Retinal pigment epithelial cell (primary cell): ENCODE results near the gene ARHGAP23.
"Not testable (repeated sequence)": the region's sequence is repeated elsewhere in the genome, so short reads cannot be mapped to it uniquely, and the experiment has no call there.

Experiments
- DNase-seq: peaks from one replicate; pipeline ENCODE4 v3.0.0-alpha.2; 2010; ENCODE audit warnings: low read depth
- H3K4me3 ChIP-seq: 2 replicates; pipeline ENCODE4 v1.5.1; 2011; ENCODE audit warnings: mild to moderate bottlenecking, low read length, control low read depth, moderate library complexity
- TF ChIP-seq, protein P1 (sequence below): conservative IDR thresholded peaks from 2 replicates; pipeline ENCODE4 v1.5.1; 2011; ENCODE audit warnings: low read depth, low read length, control low read depth, inconsistent platforms

Gene ARHGAP23

DNA sequence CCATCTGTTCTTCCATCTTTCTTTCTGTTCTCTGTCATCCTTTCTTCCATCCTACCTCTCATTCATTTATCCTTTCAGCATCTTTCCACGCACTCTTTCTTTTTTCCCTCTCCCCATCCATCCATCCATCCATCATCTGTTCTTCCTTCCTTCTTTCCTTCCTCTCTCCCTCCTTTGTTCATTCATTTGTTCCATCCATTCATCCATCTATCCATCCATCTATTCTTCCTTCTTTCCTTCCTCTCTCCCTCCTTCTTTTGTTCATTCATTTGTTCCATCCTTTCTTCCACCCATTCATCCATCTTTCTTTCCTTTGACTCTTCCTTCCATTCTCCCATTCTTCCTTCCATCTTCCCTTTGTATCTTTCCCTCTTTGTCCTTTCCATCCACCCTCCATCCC is 39.2 kb downstream of the ARHGAP23 start:
- TF ChIP-seq, protein P1, sequence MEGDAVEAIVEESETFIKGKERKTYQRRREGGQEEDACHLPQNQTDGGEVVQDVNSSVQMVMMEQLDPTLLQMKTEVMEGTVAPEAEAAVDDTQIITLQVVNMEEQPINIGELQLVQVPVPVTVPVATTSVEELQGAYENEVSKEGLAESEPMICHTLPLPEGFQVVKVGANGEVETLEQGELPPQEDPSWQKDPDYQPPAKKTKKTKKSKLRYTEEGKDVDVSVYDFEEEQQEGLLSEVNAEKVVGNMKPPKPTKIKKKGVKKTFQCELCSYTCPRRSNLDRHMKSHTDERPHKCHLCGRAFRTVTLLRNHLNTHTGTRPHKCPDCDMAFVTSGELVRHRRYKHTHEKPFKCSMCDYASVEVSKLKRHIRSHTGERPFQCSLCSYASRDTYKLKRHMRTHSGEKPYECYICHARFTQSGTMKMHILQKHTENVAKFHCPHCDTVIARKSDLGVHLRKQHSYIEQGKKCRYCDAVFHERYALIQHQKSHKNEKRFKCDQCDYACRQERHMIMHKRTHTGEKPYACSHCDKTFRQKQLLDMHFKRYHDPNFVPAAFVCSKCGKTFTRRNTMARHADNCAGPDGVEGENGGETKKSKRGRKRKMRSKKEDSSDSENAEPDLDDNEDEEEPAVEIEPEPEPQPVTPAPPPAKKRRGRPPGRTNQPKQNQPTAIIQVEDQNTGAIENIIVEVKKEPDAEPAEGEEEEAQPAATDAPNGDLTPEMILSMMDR: no peak
- no peak for DNase-seq
- H3K4me3 ChIP-seq: peak overlapping the region; percentile 5

DNA sequence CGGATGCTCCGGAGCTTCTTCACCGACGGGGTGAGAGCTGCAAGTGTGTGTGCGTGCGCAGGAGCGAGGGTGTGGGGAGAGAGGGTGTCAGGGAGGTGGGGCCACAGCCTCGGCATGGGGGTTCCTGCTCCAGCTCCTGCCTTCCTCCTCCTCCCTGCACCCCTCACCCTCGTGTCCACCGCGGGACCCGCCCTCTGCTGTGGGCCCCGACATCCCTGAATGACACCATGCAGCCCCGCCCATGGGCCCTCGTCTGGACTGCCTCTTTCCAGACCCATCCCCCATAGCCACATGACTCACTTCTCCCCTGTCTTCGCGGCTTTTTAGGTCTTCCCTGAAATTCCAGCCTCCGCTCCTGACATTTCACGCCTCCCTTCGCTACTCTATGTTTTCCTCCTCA is 41.6 kb downstream of the ARHGAP23 start:
- no peak overlapping the region for H3K4me3 ChIP-seq
- TF ChIP-seq, protein P1: no peak
- no peak for DNase-seq

DNA sequence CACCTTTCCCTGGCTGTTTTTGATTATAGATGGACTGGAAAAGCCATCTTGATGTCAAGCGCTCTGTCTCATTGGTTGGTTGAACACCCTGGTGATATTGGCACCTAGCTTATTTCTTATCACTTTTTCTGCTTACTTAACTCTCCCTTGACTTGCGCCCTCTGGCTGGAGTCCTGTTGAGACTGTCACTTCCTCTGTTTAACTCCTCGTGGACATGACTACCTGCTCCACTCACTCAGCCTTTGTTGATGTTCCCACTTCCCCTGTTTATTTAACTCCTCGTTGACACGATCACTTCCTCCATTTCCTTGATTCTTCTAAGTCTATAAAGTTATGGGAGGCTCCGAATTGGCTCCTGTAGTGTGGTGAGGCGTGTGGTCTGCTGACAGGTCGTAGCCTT is 43.0 kb downstream of the ARHGAP23 start:
- DNase-seq, H3K4me3 ChIP-seq: not testable (repeated sequence)

DNA sequence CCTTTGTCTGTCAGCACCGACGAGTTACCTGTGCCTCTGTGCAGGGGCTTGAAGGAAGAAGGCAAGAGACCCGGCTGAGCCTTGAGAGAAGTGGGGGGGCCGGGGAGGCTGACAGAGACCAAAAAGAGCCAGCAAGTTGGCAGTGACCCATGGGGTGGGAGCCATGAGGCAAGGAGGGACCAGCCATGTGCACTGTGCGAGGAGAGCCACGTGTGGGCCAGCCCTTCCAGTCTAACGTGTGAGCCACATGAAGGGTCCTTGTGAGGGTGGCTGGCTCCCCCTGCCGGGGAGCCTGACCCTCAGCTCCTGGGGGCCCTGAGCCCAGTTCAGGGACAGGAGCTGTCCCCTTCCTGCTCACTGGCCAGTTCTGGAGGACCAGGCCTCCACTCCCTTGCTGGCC is 46.4 kb downstream of the ARHGAP23 start:
- TF ChIP-seq, protein P1: peak; percentile 31
- not testable (repeated sequence) for DNase-seq

DNA sequence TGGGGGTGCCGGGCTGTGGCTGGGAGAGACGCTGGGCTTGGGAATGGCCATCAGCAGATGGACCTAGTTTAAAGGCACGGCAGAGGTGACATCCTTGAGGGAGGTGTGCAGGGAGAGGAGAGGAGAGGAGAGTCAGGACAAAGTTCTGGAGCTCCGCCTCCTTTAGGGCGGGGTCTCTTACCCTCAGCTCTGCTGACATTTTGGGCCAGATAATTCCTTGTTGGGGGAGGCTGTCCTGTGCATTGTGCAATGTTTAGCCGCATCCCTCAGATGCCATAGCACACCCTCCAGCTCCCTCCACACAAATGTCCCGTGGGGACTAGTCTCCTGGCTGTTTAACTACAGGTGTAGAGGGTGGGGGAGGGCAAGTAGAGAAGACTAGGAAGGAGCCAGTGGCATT is 48.3 kb downstream of the ARHGAP23 start:
- H3K4me3 ChIP-seq: no peak overlapping the region
- no peak for DNase-seq
- TF ChIP-seq, protein P1: no peak

More for the DNA sequence above, 46.4 kb downstream of the ARHGAP23 start:
- H3K4me3 ChIP-seq: not testable (repeated sequence)

DNA sequence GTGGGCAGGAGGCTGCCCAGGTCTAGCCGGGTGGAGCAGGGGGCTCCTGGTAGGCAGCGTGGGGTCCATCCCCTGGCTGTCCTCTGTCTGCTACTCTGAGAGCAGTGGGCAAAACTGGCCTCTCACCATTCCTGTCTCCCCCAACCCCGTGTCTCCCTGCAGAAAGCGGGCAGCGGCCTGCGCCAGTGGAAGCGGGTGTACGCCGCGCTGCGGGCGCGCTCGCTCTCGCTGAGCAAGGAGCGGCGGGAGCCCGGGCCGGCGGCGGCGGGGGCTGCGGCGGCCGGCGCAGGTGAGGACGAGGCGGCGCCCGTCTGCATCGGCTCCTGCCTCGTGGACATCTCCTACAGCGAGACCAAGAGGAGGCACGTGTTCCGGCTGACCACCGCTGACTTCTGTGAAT is 49.2 kb downstream of the ARHGAP23 start:
- H3K4me3 ChIP-seq, DNase-seq: not testable (repeated sequence)

DNA sequence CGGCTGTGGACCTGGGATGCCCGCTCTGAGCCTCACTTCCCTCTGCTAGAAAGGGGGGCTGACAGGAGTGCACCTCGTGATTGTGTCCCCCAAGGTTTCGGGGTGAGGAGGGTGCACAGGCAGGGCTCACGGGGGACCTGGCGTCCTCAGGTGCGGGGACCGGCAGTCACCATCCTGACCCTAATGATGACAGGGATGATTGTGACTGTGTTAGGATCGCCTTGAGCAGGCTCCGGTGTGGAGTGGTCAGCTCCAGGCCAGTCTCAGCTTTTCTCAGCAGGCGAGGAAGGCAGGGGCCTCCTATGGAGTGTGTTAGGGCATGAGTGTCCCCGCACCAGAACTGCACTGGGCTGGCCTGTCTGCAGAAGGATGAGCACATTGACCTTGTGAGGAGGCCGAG is 49.7 kb downstream of the ARHGAP23 start:
- H3K4me3 ChIP-seq, DNase-seq: not testable (repeated sequence)

DNA sequence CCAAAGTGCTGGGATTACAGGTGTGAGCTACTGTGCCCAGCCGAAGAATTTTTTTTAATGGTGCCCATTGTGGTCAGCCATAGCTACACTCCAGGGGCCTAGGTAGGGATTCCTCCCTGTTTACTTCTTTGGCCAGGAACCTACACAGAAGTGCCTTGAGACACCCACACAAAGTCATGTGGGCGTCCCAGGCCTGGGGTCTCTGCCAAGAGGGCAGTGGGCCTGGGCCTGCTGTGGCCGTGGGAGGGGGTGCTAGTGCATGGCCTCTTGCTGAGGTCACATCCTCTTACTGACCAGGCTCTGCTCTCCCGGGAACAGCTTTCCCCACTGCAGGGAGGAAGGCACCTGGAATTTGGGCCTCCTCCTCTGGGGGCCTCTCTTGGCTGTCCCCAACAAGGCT is 50.4 kb downstream of the ARHGAP23 start:
- not testable (repeated sequence) for H3K4me3 ChIP-seq, DNase-seq

DNA sequence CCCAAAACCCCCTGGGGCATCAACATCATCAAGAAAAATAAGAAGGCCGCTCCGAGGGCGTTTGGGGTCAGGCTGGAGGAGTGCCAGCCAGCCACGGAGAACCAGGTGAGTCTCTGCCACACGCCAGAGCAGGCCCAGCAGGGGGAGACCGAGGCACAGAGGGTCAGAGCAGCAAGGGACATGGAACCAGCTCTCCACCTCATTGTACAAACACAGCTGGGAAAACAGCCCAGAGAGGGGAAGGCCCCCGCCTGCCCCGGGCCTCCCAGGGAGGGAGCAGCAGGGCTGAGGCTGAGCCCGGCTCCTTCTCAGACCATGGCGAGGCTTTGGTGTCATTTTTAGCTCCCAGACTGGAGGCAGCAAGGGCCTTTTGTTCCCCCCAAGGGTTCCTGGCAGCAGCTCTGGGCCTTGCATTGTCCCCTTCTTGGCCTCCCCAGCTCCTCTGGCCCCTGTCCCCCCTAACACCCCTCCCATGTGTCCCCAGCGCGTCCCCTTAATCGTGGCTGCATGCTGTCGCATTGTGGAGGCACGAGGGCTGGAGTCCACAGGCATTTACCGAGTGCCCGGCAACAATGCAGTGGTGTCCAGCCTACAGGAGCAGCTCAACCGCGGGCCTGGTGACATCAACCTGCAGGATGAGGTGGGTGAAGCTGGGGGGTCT is 53.9 kb downstream of the ARHGAP23 start:
- not testable (repeated sequence) for H3K4me3 ChIP-seq, DNase-seq

DNA sequence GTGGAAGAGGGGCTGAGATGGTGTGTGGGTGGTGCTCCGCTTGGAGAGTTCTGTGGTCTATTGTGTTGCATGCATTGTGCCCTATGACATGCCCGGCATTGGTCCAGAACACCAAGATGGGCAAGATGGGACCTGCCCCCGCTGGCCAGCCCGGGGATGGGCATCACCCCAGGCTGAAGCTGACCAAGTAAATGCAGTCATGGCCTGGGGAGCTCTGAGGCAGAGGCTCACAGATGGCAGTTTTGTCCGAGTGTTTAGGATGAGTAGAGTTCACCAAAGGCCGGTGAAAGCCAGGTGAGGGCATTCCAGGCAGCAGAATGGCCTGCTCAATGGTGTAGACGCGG is 54.4 kb downstream of the ARHGAP23 start:
- not testable (repeated sequence) for DNase-seq, H3K4me3 ChIP-seq
